HG02981 (cell line): ENCODE data around the gene TANC1.
"Not testable (repeated sequence)": the region's sequence is repeated elsewhere in the genome, so short reads cannot be mapped to it uniquely, and the experiment has no call there.

Experiments
- ATAC-seq: cut with Tn5 transposase; IDR thresholded peaks from one replicate; pipeline ENCODE4 v1.9.1; 2021; ENCODE audit warnings: mild to moderate bottlenecking, moderate library complexity; ENCODE audit not compliant: unreplicated experiment

The TANC1 gene

DNA sequence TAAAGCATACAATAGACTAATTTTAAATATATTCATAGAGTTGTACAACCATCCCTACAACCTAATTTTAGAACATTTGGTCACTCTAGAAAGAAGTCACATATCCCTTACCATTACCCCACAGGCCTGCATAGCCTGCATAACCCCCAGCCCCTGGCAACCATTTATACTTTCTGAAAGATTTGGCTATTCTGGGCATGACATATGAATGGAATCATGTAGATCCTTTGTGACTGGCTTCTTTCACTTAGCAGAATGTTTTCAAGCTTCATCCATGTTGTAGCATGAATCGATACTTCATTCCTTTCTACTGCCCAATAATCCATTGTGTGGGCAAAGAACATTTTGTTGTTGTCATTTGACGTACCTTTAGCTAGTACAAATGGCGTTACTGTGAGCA is 166.5 kb downstream of the TANC1 start:
- no peak for ATAC-seq

DNA sequence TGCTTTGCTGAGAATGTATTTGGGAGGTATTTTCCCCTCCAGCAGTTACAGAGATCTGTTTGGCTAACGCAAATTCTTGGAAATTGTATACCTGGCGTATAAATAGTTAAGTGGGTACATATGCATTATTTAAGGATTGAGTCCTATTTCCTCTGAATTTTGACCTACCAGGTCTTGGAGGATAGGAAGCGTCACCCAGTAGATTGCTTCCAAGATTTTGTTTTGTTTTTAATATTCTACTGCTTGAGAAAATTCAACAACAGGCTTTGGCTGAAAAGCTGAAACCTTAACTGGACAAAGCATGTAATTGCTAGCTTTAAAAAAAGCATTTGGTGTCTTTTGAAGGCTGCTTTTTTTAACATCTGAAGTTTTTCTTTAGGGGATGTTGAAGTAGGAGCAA is 168.0 kb downstream of the TANC1 start:
- ATAC-seq, result no peak

DNA sequence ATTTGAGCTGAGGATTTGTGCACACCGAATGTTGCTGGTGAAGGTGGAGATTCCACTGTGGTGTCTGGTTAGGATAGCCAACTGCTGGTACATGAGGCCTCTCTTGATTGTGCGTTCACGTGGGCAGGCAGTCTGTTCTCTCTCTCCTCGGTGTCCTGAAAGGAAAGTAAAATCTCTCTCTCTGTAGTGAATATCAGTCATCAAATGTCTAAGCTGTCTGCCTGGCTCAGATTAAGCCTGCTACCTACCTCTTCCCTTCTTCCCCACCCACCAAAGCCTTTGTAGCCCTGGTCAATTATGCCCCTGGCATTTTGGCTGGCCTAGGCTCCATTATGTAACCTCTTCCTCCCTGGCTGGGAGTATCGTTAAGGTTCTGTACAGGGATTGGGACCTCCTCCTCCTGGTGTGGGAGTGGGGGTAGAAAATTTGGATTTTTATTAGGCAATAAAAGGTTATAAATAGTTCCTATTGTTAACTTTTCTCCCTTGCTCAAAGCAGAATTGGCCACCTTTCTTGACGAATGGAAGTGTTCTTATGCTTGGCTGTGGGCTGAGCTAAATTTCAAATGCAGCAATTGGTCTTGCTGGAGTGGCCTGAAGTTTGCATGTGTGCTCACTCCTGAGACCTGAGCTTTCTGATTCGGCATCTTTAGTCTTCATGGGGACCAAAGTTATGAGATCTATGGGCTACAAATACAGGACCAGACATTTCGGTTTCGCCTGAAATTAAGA is 169.2 kb downstream of the TANC1 start:
- no peak for ATAC-seq

DNA sequence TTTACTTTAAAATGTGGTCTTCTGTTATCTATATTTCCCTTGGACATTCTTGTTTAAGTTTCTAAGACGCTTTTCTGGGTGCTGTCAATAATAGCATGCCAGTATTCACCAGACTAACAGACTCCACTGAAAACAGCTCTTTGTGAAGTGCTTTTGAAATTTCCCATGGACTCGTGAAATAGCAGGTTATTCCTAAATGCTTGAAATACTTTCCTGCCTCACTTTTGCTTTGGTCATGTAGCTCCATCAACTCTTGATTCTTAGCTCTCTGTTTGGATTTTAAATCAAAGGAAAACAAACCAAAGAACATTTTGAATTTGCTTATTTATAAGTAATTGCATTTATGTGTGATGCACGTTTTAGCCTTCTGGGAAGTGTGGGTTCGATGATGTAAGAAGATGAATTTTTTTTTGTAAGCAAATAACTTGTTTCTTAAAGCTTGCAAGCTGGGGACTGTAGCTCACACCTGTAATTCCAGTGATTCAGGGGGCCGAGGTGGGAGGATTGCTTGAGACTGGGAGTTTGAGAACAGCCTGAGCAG is 170.3 kb downstream of the TANC1 start:
- ATAC-seq, result no peak

GRCh38 chr2:159139216-159139933 is 170.9 kb downstream of the TANC1 start:
- ATAC-seq, result no peak

DNA sequence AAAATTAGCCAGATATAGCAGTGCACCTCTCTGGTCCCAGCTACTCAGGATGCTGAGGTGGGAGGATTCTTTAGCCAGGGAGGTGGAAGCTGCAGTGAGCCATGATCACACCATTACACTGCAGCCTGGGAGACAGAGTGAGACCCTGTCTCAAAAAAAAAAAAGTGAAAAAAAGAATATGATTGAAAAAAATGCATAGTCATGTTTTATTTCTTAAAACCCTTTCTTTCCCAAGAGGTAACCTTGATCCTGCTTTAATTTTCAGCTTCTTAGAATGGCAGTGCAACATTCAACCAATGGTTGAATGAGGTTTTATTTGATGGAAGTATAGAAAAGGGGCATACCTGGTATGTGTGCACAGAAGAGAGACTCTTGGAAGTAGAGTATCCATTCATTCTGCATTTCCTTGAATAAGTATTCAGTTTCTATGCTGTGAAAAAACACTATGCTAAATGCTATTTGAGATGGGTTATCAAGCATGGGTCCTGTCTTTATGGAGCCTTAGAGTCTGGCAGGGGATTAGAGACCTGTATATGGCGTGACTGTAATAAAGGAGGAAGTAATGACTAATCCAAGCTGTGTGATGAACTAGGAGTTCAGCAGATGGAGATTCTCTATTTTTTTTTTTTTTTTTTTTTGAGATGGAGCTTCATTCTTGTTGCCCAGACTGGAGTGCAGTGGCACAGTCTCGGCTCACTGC is 171.8 kb downstream of the TANC1 start:
- no peak for ATAC-seq

- ATAC-seq, result not testable (repeated sequence)
Observed at GRCh38 chr2:159140821-159141220, 172.4 kb downstream of the TANC1 start.

DNA sequence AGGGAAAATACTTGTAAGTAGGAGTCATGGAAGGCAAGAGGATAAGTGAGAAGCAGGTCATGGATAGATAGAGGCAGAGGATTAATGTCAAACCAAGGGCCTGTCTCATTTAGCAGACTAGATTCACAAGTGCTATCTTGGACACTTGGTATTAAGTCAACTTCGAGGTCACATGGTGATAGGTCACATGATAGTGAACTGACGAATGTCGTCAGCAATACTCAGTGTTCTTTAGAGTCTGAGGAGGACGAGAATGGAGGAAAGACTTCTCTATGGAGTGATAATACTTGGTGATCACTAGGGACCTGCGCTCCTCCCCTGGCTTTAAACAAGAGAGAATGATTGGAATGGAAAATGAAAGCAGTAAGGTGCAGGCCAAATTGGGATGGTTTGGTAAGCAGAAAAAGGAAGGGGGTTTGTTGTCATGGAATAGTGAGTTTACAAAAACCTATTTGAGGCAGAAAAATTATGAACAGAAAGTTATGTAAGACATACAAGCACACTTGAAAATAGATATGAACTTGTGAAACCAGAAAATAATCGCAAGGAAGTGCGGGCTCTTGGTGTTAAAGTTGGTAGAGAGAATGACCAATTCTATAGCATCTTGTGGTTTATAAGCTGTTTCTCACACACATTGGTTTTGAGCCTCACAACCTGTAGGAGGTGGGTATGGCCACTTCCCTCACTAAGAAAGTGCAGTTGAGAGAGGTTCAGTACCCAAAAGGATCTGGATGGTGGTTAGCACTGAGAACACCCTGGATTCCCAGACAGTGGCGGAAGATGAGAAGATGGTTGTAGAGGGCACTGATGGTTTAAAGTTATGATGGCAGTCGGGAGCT is 176.6 kb downstream of the TANC1 start:
- ATAC-seq, result peak; percentile 60

DNA sequence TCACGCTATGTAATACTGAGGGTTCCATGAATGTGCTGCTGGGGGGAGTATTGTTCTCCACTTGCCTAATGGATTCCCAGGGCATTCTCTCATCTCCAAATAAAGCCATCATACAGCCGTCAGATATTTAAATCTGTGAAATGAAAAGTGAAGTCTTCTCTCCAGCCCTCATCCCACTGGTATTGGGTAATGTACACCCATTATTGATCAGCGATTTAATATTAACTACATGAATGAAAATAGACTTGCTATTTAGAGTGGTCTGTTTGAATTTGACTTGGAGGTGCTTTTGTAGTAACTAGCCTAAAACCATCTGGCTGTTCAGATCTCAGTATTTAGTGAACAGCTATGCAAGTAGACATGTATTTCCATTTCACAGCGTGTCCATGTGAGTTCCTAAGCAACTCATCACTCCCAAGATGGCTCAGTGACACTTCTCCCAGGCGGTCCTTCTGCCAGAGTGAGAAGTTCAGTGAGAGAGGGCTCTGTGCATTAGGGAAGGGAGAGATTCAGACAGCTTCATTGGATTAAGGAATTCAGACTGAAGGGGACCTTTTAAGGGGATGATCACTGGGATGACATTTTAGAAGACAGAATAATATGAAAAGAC is 177.4 kb downstream of the TANC1 start:
- ATAC-seq, result no peak

DNA sequence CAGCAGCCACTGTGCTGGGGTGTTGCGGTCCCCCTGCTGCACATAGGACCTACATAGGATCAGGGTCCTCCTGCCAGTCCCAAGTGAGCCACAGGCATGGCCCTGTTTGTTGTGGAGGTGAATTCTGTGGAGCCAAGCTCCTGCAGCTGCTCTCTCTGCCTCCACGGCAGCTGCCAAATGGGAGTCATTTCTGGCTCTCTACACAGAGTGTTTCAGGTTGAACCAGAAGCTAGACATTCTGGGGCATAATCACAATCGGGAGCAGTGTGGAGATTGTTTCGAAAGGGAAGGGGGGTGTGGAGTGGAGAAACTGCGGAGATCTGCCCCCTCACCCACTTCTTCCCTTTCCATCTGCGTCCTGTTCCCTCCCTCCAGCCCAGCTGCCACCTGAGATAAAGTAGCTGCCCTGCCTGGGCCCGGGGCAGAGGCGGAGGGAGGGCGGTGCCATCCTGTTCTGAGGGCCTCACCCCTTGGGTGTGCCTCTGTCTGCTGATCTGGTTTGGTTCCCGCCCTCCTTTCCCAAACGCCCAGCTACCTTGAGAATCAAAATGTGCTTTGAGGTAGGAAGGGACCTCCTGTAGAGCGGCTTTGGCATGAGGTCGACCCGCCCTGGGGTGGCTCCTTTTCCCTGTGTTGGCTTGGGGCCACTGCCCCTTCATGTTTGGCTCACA is 178.7 kb downstream of the TANC1 start:
- ATAC-seq, result no peak

GRCh38 chr2:159147690-159148089 is 179.2 kb downstream of the TANC1 start:
- no peak for ATAC-seq

- no peak for ATAC-seq
Observed at GRCh38 chr2:159148901-159149300, 180.5 kb downstream of the TANC1 start.

DNA sequence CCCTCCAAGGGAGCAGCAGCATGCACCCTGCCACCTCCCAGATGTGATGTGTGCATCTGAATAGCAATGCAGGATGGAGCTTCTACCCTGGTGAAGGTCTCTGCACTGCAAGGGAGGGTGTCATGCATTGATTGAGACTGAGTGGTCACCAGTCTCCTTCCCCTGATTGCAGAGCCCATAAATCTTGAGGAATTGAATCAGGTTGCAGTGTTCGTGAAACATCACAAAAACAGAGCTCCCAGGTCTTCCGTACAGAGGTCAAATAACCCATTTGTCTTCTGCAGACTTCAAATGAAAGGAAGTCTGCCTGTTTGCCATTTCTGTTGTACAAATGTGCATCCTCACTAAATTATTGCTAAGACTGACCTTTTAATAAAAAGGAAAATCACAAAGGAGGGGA is 181.3 kb downstream of the TANC1 start:
- no peak for ATAC-seq

DNA sequence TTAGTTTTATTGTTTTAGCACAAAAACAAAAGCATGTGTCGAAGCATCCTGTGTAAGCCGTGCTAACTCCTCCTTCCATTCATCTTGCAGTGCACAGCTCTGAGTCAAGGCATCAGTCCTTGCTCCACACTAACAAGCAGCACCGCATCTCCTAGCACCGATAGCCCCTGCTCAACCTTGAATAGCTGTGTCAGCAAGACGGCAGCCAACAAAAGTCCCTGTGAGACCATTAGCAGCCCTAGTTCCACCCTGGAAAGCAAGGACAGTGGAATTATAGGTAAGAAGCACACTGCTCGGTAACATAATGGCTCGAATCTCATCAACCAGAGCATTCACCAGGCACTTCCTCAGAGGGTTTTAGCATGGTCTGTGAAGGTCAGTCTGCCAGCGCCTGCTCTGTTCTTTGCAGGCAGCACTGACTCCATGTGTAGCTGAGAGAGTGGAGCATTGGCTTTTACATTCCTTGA is 181.9 kb downstream of the TANC1 start:
- ATAC-seq, result no peak

- no peak for ATAC-seq
Observed at GRCh38 chr2:159151198-159152127, 183.0 kb downstream of the TANC1 start.

DNA sequence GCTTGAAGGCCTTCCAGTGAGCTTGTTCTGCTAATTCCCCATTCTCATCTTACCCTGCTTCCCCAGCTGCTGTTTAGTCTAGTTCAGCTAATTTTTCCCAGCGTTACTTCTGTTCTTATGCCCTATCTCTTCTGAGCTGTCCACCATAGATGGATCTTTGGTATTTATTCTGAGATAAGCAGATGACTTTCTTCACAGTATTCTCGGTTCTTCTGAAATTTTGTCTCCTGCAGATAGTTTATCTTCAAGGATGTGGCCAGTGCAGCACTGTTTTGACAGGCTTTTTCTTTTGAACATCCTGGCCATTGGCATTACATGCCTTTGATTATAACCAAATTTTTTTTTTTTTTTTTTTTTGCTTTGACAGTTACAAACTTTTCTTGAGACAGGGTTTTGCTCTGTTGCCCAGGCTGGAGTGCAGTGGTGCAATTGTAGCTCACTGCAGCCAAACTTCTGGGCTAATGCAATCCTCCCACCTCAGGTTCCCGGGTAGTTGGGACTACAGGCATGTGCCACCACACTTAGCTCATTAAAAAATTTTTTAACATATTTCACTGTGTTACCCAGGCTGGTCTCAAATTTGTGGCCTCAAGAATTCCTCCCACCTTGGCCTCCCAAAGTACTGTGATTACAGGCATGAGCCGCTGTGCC is 183.8 kb downstream of the TANC1 start:
- no peak for ATAC-seq

GRCh38 chr2:159153063-159153462 is 184.6 kb downstream of the TANC1 start:
- no peak for ATAC-seq

DNA sequence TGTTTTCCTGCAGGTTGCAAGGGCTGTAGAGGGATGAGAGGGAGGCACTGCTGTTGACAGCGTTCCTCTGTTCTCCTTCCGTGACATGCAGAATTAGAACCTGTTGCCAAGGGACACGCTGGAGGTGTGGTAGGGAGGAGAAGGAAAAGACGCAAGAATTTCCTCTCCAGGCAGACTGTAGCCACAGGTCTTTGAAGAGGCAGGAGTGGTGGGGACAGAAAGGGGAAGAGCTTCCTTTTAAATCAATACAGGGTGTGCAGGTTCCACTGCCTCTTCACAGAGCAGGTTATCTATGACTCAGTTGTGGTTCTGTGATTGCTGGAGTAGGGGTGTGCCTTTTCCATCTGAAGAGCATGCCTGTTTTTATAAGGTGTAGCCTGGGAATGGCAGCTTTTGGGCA is 185.0 kb downstream of the TANC1 start:
- no peak for ATAC-seq
